Astrocyte of the cerebellum (primary cell): ENCODE data around the gene MRPL50.
"Not testable (repeated sequence)": the region's sequence is repeated elsewhere in the genome, so short reads cannot be mapped to it uniquely, and the experiment has no call there.

Experiments used
- DNase-seq: peaks from one replicate; pipeline ENCODE4 v3.0.0-alpha.2; 2011; ENCODE audit warnings: low read depth
- H3K4me3 ChIP-seq: 2 replicates; pipeline ENCODE4 v1.5.1; 2011; ENCODE audit warnings: mild to moderate bottlenecking, low read depth, low read length, moderate library complexity
- in situ Hi-C: cut with HindIII; loops from 2 replicates; pipeline ENCODE4 v1.10.0; 2017; ENCODE audit warnings: low sequenced_read_pairs
- TF ChIP-seq, protein P1 (sequence below): IDR thresholded peaks from 2 replicates; pipeline ENCODE4 v1.5.1; 2012; ENCODE audit warnings: low read length, low read depth, moderate library complexity, mild to moderate bottlenecking; ENCODE audit errors: missing control alignments

The MRPL50 gene

DNA sequence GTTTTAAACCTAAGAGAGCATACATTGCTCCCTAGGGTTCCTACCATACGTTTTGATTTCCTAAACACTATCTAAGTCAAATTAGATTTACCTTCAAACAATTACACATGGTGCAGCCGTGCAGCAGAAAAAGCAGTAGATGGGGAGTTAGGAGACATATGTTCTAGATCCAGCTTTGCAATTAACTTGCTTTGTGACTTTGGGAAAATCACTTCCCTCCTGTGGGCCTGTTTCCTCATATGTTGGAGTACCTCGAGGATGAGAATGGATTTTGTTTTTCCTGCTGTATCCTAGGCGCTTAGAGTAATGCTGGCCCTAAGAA is 711 bp downstream of the MRPL50 start:
- no peak for DNase-seq
- H3K4me3 ChIP-seq: peak overlapping the region; percentile 70
- in situ Hi-C loops: no loop called here
- TF ChIP-seq, protein P1, sequence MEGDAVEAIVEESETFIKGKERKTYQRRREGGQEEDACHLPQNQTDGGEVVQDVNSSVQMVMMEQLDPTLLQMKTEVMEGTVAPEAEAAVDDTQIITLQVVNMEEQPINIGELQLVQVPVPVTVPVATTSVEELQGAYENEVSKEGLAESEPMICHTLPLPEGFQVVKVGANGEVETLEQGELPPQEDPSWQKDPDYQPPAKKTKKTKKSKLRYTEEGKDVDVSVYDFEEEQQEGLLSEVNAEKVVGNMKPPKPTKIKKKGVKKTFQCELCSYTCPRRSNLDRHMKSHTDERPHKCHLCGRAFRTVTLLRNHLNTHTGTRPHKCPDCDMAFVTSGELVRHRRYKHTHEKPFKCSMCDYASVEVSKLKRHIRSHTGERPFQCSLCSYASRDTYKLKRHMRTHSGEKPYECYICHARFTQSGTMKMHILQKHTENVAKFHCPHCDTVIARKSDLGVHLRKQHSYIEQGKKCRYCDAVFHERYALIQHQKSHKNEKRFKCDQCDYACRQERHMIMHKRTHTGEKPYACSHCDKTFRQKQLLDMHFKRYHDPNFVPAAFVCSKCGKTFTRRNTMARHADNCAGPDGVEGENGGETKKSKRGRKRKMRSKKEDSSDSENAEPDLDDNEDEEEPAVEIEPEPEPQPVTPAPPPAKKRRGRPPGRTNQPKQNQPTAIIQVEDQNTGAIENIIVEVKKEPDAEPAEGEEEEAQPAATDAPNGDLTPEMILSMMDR: no peak

DNA sequence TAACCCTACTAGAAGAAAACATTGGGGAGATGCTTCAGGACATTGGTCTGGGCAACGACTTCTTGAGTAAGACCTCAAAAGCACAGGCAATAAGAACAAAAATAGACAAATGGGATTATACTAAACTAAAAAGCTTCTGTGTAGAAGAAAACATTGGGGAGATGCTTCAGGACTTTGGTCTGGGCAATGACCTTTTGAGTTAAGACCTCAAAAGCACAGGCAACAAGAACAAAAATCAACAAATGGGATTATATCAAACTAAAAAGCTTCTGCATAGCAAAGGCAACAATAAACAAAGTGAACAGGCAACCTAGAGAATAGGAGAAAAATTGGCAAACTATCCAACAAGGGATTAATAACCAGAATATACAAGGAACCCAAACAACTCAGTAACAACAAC is 3.7 kb downstream of the MRPL50 start:
- in situ Hi-C loops: no loop called here
- DNase-seq: no peak
- TF ChIP-seq, protein P1: no peak
- H3K4me3 ChIP-seq: no peak overlapping the region

DNA sequence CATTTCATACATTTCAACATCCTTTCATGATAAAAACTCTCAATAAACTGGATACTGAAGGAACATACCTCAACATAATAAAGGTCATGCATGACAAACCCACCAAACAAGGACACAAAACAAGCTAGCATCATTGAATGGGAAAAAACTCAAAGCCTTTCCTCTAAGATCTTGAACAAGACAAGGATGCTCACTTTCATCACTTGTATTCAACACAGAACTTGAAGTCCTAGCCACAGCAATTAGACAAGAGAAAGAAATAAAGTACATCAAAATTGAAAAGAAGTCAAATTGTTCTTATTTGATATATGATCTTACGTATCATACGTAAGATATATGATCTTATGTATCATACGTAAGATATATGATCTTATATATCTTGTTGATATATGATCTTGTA is 5.3 kb downstream of the MRPL50 start:
- H3K4me3 ChIP-seq: no peak overlapping the region
- TF ChIP-seq, protein P1: no peak
- in situ Hi-C loops: no loop called here
- DNase-seq: no peak

DNA sequence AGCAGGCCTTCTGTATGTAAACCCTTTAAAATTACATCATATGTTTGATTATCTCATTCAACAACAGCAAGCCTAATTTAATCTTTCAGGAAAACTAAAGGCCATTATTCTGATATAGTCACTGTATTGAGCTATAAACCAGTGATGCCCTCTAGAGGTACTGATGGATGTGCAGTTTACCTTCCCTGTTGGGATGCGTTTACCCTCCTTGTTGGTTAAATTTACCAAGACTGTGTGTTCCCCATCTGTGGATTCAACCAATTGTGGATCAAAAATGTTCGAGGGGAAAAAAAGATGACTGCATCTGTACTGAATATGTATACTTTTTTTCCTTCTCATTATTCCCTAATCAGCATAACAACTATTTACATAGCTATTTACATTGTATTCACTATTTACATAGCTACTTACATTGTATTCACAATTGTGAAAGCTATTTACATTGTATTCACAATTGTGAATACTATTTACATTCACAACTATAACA is 9.9 kb downstream of the MRPL50 start:
- no peak overlapping the region for H3K4me3 ChIP-seq
- no peak for DNase-seq
- TF ChIP-seq, protein P1: peak; percentile 51
- in situ Hi-C loops: no loop called here

DNA sequence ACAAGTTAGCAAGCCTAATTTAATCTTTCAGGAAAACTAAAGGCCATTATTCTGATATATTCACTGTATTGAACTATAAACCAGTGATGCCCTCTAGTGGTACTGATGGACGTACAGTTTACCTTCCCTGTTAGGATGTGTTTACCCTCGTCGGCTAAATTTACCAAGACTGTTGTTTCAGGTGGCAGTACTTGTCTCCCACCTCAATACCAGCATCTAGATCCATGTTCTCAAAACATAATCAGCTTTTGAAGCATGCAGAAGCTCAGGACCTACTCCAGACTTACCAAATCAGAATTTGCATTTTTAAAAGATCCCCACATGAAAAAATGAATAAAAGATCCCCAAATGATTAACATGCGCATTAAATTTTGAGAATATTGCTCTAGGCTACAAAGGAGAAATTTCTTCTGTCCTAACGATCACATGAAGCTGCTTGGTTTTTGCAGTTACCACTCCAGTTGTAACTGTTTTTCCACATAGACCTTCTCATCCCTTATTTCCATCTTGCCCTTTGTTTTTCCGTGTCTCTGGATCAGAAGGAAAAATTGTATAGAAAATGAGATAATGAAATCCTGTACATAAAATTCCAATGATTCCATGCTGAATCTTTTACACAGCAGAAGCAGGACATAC is 10.4 kb downstream of the MRPL50 start:
- H3K4me3 ChIP-seq: no peak overlapping the region
- TF ChIP-seq, protein P1: peak; percentile 57
- peak; percentile 43 for DNase-seq
- in situ Hi-C loops: no loop called here

DNA sequence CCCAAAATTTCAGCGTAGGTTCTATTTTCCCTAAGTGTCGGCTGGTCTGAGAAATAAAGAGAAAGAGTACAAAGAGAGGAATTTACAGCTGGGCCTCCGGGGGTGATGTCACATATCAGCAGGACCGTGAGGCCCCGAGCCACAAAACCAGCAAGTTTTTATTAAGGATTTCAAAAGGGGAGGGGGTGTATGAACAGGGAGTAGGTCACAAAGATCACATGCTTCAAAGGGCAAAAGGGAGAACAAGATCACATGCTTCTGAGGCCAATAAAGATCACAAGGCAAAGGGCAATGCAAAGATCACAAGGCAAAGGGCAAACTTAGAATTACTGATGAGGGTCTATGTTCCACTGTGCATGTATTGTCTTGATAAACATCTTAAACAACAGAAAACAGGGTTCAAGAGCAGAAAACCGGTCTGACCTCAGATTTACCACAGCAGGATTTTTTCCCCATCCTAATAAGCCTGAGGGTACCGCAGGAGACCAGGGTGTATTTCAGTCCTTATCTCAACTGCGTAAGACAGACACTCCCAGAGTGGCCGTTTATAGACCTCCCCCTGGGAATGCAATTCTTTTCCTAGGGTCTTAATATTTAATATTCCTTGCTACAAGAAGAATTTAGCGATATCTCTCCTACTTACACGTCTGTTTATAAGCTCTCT is 13.4 kb downstream of the MRPL50 start, which contains the start of gene BAAT:
TSS of gene BAAT (minus strand) at position 134 of the 664 bp plus-strand sequence. CDS start 13,602 bp downstream, outside the sequence.
- DNase-seq, H3K4me3 ChIP-seq, in situ Hi-C loops: not testable (repeated sequence)

DNA sequence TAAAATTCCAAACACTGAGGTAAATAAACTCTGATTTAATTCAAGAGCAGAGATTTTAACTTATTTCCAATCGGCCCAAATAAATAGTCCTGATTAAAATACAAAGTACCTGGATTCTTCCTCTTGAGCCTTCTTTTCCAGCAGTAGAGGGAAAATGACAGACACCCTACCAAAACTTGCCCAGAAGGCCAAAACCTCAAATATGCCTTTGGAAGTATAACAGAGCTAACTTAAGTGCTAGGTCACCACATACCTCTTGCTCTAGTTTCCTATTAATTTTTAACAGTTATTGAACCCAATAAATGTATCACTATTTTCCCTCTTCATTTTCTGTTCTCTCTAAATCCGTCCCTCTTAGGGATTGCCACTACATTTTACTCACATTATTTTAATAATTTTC is 15.1 kb downstream of the MRPL50 start:
- TF ChIP-seq, protein P1: no peak
- no peak overlapping the region for H3K4me3 ChIP-seq
- in situ Hi-C loops: no loop called here

More for the DNA sequence above, 15.1 kb downstream of the MRPL50 start:
- DNase-seq: no peak
